Keratinocyte (primary cell): ENCODE measurements around the gene CFAP77. TPM values are rescaled to one million over a fixed set of nuclear protein-coding genes. Genes with fewer than 3 reads are reported as not detected.

Experiments used
- DNase-seq: peaks from one replicate; pipeline ENCODE4 v3.0.0-alpha.2; 2011; ENCODE audit warnings: low read depth, missing footprints, low spot score
- FAIRE-seq: peaks from 2 replicates; lab custom pipeline; 2011; peaks lifted over from hg19 to GRCh38; lab: Jason Lieb, UNC
- H2AFZ ChIP-seq: 2 replicates; pipeline ENCODE4 v1.6.0; 2012; ENCODE audit warnings: low read length, control low read depth, inconsistent platforms; ENCODE audit not compliant: control insufficient read depth
- H3K27ac ChIP-seq: 2 replicates; pipeline ENCODE4 v1.5.1; 2011; ENCODE audit warnings: low read length; ENCODE audit not compliant: control insufficient read depth, insufficient read depth
- H3K27me3 ChIP-seq: 3 replicates; pipeline ENCODE4 v1.6.0; 2011; ENCODE audit warnings: low read length; ENCODE audit not compliant: control insufficient read depth, insufficient read depth; ENCODE audit errors: extremely low read depth
- H3K36me3 ChIP-seq, 2 experiments: 2 replicates in 1 of 2; 3 replicates in 1 of 2; pipeline ENCODE4 v1.5.1; 2011; ENCODE audit warnings: low read length in 2 of 2, mild to moderate bottlenecking in 1 of 2; ENCODE audit not compliant: control insufficient read depth in 2 of 2, insufficient read depth in 2 of 2; ENCODE audit errors: extremely low read depth in 1 of 2
- H3K4me1 ChIP-seq: 3 replicates; pipeline ENCODE4 v1.5.1; 2011; ENCODE audit warnings: low read length; ENCODE audit not compliant: control insufficient read depth, insufficient read depth; ENCODE audit errors: extremely low read depth
- H3K4me2 ChIP-seq: 3 replicates; pipeline ENCODE4 v1.6.0; 2011; ENCODE audit warnings: low read depth, low read length; ENCODE audit not compliant: control insufficient read depth, insufficient read depth; ENCODE audit errors: extremely low read depth
- H3K4me3 ChIP-seq, 3 experiments: fragments of 200-600 bp in 1 of 3; sonication (generic) in 1 of 3; 2 replicates in 2 of 3; 3 replicates in 1 of 3; pipeline ENCODE4 v1.5.1; 2011 to 2016; ENCODE audit warnings: low read length in 3 of 3, mild to moderate bottlenecking in 3 of 3, control low read depth in 2 of 3, inconsistent platforms in 1 of 3, low read depth in 1 of 3, mixed read lengths in 1 of 3, mixed run types in 1 of 3, moderate library complexity in 1 of 3; ENCODE audit not compliant: control insufficient read depth in 2 of 3, insufficient read depth in 2 of 3; ENCODE audit errors: extremely low read depth in 1 of 3
- H3K79me2 ChIP-seq: 2 replicates; pipeline ENCODE4 v1.6.0; 2012; ENCODE audit warnings: low read length; ENCODE audit not compliant: control insufficient read depth, insufficient read depth
- H3K9ac ChIP-seq: 3 replicates; pipeline ENCODE4 v1.6.0; 2011; ENCODE audit warnings: low read length; ENCODE audit not compliant: control insufficient read depth, insufficient read depth; ENCODE audit errors: extremely low read depth
- H3K9me1 ChIP-seq: 3 replicates; pipeline ENCODE4 v1.6.0; 2011; ENCODE audit warnings: low read length; ENCODE audit not compliant: control insufficient read depth, insufficient read depth; ENCODE audit errors: extremely low read depth
- H3K9me3 ChIP-seq: 2 replicates; pipeline ENCODE4 v1.5.1; 2012; ENCODE audit warnings: low read depth, low read length; ENCODE audit not compliant: control insufficient read depth
- H4K20me1 ChIP-seq: 3 replicates; pipeline ENCODE4 v1.6.0; 2011; ENCODE audit warnings: low read length; ENCODE audit not compliant: control insufficient read depth, insufficient read depth; ENCODE audit errors: extremely low read depth
- CTCF ChIP-seq, 3 experiments: IDR thresholded peaks in 1 of 3; conservative IDR thresholded peaks in 1 of 3; optimal IDR thresholded peaks in 1 of 3; 2 replicates in 2 of 3; 3 replicates in 1 of 3; pipeline versions ENCODE3 to v1.5.1; 2011; ENCODE audit warnings: low read length in 3 of 3, mild to moderate bottlenecking in 3 of 3, moderate library complexity in 2 of 3, control low read depth in 1 of 3, inconsistent platforms in 1 of 3; ENCODE audit not compliant: insufficient read depth in 2 of 3; ENCODE audit errors: extremely low read depth in 1 of 3
- EZH2 ChIP-seq: IDR thresholded peaks from one replicate; pipeline ENCODE4 v1.6.1; 2012; ENCODE audit warnings: inconsistent platforms, mild to moderate bottlenecking, low read length, moderate library complexity
- dilution Hi-C: fragments of 300-500 bp; cut with MboI; formaldehyde crosslinking; loops from one replicate; pipeline ENCODE4 v1.7.0; 2020; ENCODE audit warnings: low sequenced_read_pairs; ENCODE audit not compliant: extremely low pct_ligation_motif_present
- polyA plus RNA-seq, 5 experiments: library from polyadenylated mRNA; depleted of rRNA in 3 of 5; stranded (reverse) in 3 of 5; stranded (forward) in 1 of 5; unstranded in 1 of 5; fragments of >200 nt; gene quantifications; 1 replicate in 1 of 5; 2 replicates in 3 of 5; 3 replicates in 1 of 5; pipeline versions ENCODE4 v1.2.1 to v1.2.3, GENCODE V29; 2011 to 2012; ENCODE audit warnings: missing spikeins in 2 of 5, low read depth in 1 of 5, low replicate concordance in 1 of 5

Gene CFAP77
- polyA plus RNA-seq, 1 donor (not counting 4 experiments of a cell fraction or from before 2014, with no cell fraction given), result not detected

- no peak overlapping the region for H3K4me2 ChIP-seq
These were observed 8.8 kb downstream of the CFAP77 start for GRCh38 chr9:132418726-132419363.

GRCh38 chr9:132422574-132422973 lies 12.6 kb downstream of the CFAP77 start:
- Histone ChIP-seq H3K27ac (no peak overlapping the region), H2AFZ (no peak overlapping the region), H3K4me3 (no peak overlapping the region), H3K36me3 (no peaks in the 10 kb centered on the region), H3K9me3 (no peaks in the 10 kb centered on the region), H3K9me1 (no peaks in the 10 kb centered on the region), H3K9ac (no peak overlapping the region), H3K79me2 (no peaks in the 10 kb centered on the region), H3K4me1 (no peaks in the 10 kb centered on the region), H3K4me2 (no peak overlapping the region), H3K27me3 (peaks cover 51% of the 10 kb centered on the region), H4K20me1 (no peaks in the 10 kb centered on the region)
- no peak for TF ChIP-seq EZH2
- no peak for TF ChIP-seq CTCF (optimal IDR thresholded peaks at IDR 0.05 in 1 of 3, IDR thresholded peaks at IDR 0.05 in 1 of 3, conservative IDR thresholded peaks at IDR 0.05 in 1 of 3; ENCODE audit: extremely low read depth in 1 of 3, insufficient read depth in 2 of 3, low read length in 3 of 3)
- DNase-seq (no peak), FAIRE-seq (no peak)
- dilution Hi-C loops, result no loop called here

More at GRCh38 chr9:132418726-132419363, 8.8 kb downstream of the CFAP77 start:
- Histone ChIP-seq H3K9me3 (no peaks in the 10 kb centered on the region), H3K9ac (no peak overlapping the region), H3K36me3 (no peaks in the 10 kb centered on the region), H4K20me1 (no peaks in the 10 kb centered on the region), H3K4me3 (no peak overlapping the region), H2AFZ (no peak overlapping the region), H3K4me1 (no peaks in the 10 kb centered on the region), H3K9me1 (no peaks in the 10 kb centered on the region), H3K27ac (no peak overlapping the region), H3K27me3 (peaks cover 39% of the 10 kb centered on the region), H3K79me2 (no peaks in the 10 kb centered on the region)
- DNase-seq (no peak), FAIRE-seq (no peak)
- no peak for TF ChIP-seq CTCF (optimal IDR thresholded peaks at IDR 0.05 in 1 of 3, IDR thresholded peaks at IDR 0.05 in 1 of 3, conservative IDR thresholded peaks at IDR 0.05 in 1 of 3; ENCODE audit: extremely low read depth in 1 of 3, insufficient read depth in 2 of 3, low read length in 3 of 3)
- no peak for TF ChIP-seq EZH2
- dilution Hi-C loops, result no loop called here
